NCI-H1436 (cell line): ENCODE results near the gene TBXAS1.

Experiments used
- DNase-seq: peaks from one replicate; lab custom pipeline; 2025; lab: John Stamatoyannopoulos, UW

TBXAS1 gene

GRCh38 chr7:140048138-140048537, 219.1 kb downstream of the TBXAS1 start:
- no peak for DNase-seq

- DNase-seq, result no peak
Measured at GRCh38 chr7:140048989-140049338, 219.9 kb downstream of the TBXAS1 start.

GRCh38 chr7:140049339-140050024, 220.4 kb downstream of the TBXAS1 start:
- DNase-seq, result no peak

GRCh38 chr7:140050100-140050499, 221.0 kb downstream of the TBXAS1 start:
- no peak for DNase-seq

- DNase-seq, result no peak
Measured at GRCh38 chr7:140051820-140052219, 222.8 kb downstream of the TBXAS1 start.

GRCh38 chr7:140053812-140054539, 224.9 kb downstream of the TBXAS1 start:
- DNase-seq, result no peak

- DNase-seq, result no peak
Measured at GRCh38 chr7:140054751-140055150, 225.7 kb downstream of the TBXAS1 start.

GRCh38 chr7:140055833-140056232, 226.8 kb downstream of the TBXAS1 start:
- DNase-seq, result no peak

- no peak for DNase-seq
Measured at GRCh38 chr7:140056431-140057142, 227.5 kb downstream of the TBXAS1 start.

GRCh38 chr7:140057143-140057535, 228.1 kb downstream of the TBXAS1 start:
- DNase-seq, result no peak

GRCh38 chr7:140058517-140058916, 229.5 kb downstream of the TBXAS1 start:
- DNase-seq, result no peak

GRCh38 chr7:140059273-140060242, 230.5 kb downstream of the TBXAS1 start:
- DNase-seq, result no peak

- DNase-seq, result no peak
Measured at GRCh38 chr7:140060243-140060630, 231.2 kb downstream of the TBXAS1 start.

GRCh38 chr7:140060788-140061606, 231.9 kb downstream of the TBXAS1 start:
- DNase-seq, result no peak

GRCh38 chr7:140061607-140061930, 232.5 kb downstream of the TBXAS1 start:
- DNase-seq, result no peak

GRCh38 chr7:140062118-140062527, 233.1 kb downstream of the TBXAS1 start:
- no peak for DNase-seq

GRCh38 chr7:140062528-140063299, 233.7 kb downstream of the TBXAS1 start, which contains the start of gene PARP12:
PARP12 (minus strand) TSS chr7:140062951; CDS start chr7:140062847, 104 bp downstream.
- DNase-seq, result peak; percentile 63

GRCh38 chr7:140067052-140067451, 238.0 kb downstream of the TBXAS1 start:
- DNase-seq, result no peak

- DNase-seq, result no peak
Measured at GRCh38 chr7:140068033-140068432, 239.0 kb downstream of the TBXAS1 start.

- DNase-seq, result no peak
Measured at GRCh38 chr7:140069298-140069949, 240.4 kb downstream of the TBXAS1 start.
